K562 (cell line): Measurements from ENCODE around the gene SCIN. TPM values are rescaled to one million over a fixed set of nuclear protein-coding genes. Genes with fewer than 3 reads are reported as not detected.

Experiments used
- CHD4 ChIP-seq: fragments of 200-600 bp; sonication (generic); IDR thresholded peaks from 3 replicates; pipeline ENCODE4 v1.6.1; 2012; ENCODE audit warnings: low read depth, mild to moderate bottlenecking, mixed read lengths, low read length, inconsistent platforms; ENCODE audit not compliant: insufficient read depth, insufficient replicate concordance, poor library complexity, severe bottlenecking
- E2F3 ChIP-seq: fragments of 250-450 bp; sonication (Bioruptor Pico); IDR thresholded peaks from 2 replicates; pipeline ENCODE4 v1.4.0; 2020; ENCODE audit warnings: mild to moderate bottlenecking
- ETS2 ChIP-seq: IDR thresholded peaks from 2 replicates; pipeline ENCODE4 v1.6.1; 2016; ENCODE audit warnings: borderline replicate concordance, missing genetic modification characterization, mild to moderate bottlenecking, moderate library complexity, missing compliant biosample characterization; ENCODE audit not compliant: poor library complexity, severe bottlenecking
- GTF3C2 ChIP-seq: IDR thresholded peaks from 3 replicates; pipeline ENCODE4 v1.6.1; 2011; ENCODE audit warnings: borderline replicate concordance, mild to moderate bottlenecking, moderate library complexity; ENCODE audit not compliant: insufficient read length; ENCODE audit errors: extremely low read depth
- HEY1 ChIP-seq: fragments of 250-450 bp; sonication (Bioruptor Pico); IDR thresholded peaks from 2 replicates; pipeline ENCODE4 v1.5.0; 2020; ENCODE audit warnings: mild to moderate bottlenecking, moderate library complexity, borderline replicate concordance
- IFI16 ChIP-seq: fragments of 250-450 bp; sonication (Bioruptor Pico); IDR thresholded peaks from 2 replicates; pipeline ENCODE4 v2.1.2; 2022; ENCODE audit warnings: mild to moderate bottlenecking, inconsistent platforms
- MTA1 ChIP-seq: fragments of 450-650 bp; IDR thresholded peaks from 2 replicates; pipeline ENCODE4 v1.6.1; 2017; ENCODE audit warnings: borderline replicate concordance
- PHTF2 ChIP-seq: fragments of 250-450 bp; sonication (Bioruptor Pico); IDR thresholded peaks from 2 replicates; pipeline ENCODE4 v1.5.0; 2021; ENCODE audit warnings: mild to moderate bottlenecking
- PREB ChIP-seq: sonication (generic); formaldehyde crosslinking; IDR thresholded peaks from 2 replicates; pipeline ENCODE4 v1.8.1; 2023; ENCODE audit warnings: mild to moderate bottlenecking, missing genetic modification reagents
- RREB1 ChIP-seq: fragments of 250-450 bp; sonication (Bioruptor Pico); IDR thresholded peaks from 2 replicates; pipeline ENCODE4 v1.4.0; 2020
- ZFP36 ChIP-seq: fragments of 150-350 bp; IDR thresholded peaks from 2 replicates; pipeline ENCODE4 v1.6.1; 2018; ENCODE audit warnings: low read length, low read depth; ENCODE audit not compliant: partially characterized antibody
- ZNF239 ChIP-seq: fragments of 250-450 bp; sonication (Bioruptor Pico); IDR thresholded peaks from 2 replicates; pipeline ENCODE4 v1.4.0; 2020; ENCODE audit warnings: mild to moderate bottlenecking
- ZNF609 ChIP-seq: sonication (generic); formaldehyde crosslinking; IDR thresholded peaks from 2 replicates; pipeline ENCODE4 v1.8.1; 2023; ENCODE audit warnings: missing genetic modification reagents, mild to moderate bottlenecking, borderline replicate concordance
- polyA plus RNA-seq, 8 experiments: library from polyadenylated mRNA; depleted of rRNA in 4 of 8; stranded (reverse) in 5 of 8; unstranded in 3 of 8; fragments of >200 nt; fragmentation: Nextera tagmentation in 2 of 8; fragmentation: Illumina TruSeq in 1 of 8; extraction: Ambion mirVana in 2 of 8; extraction: Trizol in 1 of 8; gene quantifications; 2 replicates each; pipeline versions ENCODE4 v1.2.1 to v1.2.3, GENCODE V29; 2011 to 2014; ENCODE audit warnings: inconsistent platforms in 1 of 8, missing spikeins in 1 of 8
- total RNA-seq, 7 experiments: library from RNA; depleted of rRNA in 6 of 7; stranded (reverse); fragments of >200 nt in 6 of 7; fragmentation: Illumina TruSeq in 2 of 7; extraction: Trizol in 2 of 7; gene quantifications; 2 replicates each; pipeline versions ENCODE4 v1.2.1 to v1.2.3, GENCODE V29; 2011 to 2021; ENCODE audit warnings: low replicate concordance in 1 of 7

The SCIN gene
- total and polyA plus RNA-seq, 9 of the 15 experiments (the other 6 are each of a cell fraction or from before 2014, with no cell fraction given) = 0.67 to 18.2 (median 10.6) TPM

- TF ChIP-seq ZNF609 (CRISPR knock-in tag) (no peak), CHD4 (no peak), MTA1 (no peak), ETS2 (tag) (no peak), ZFP36 (no peak), PHTF2 (CRISPR knock-in tag) (no peak), RREB1 (CRISPR knock-in tag) (no peak), GTF3C2 (no peak), E2F3 (CRISPR knock-in tag) (no peak), ZNF239 (CRISPR knock-in tag) (no peak), PREB (no peak), HEY1 (CRISPR knock-in tag) (no peak), IFI16 (CRISPR knock-in tag) (no peak)
These were observed 14.4 kb downstream of the SCIN start (continued) for GRCh38 chr7:12584930-12585329.
